ENCODE data around the gene PEAR1.

GRCh38 chr1:156858555-156858956 is 35.0 kb upstream of the PEAR1 start:
- no peak for TF ChIP-seq EZH2 (IDR thresholded peaks at IDR 0.05; ENCODE audit: low read length, unreplicated experiment)
- no peak for TF ChIP-seq EZH2phosphoT487 (IDR thresholded peaks at IDR 0.05; ENCODE audit: borderline replicate concordance, low read length)
- TF ChIP-seq, protein P1, sequence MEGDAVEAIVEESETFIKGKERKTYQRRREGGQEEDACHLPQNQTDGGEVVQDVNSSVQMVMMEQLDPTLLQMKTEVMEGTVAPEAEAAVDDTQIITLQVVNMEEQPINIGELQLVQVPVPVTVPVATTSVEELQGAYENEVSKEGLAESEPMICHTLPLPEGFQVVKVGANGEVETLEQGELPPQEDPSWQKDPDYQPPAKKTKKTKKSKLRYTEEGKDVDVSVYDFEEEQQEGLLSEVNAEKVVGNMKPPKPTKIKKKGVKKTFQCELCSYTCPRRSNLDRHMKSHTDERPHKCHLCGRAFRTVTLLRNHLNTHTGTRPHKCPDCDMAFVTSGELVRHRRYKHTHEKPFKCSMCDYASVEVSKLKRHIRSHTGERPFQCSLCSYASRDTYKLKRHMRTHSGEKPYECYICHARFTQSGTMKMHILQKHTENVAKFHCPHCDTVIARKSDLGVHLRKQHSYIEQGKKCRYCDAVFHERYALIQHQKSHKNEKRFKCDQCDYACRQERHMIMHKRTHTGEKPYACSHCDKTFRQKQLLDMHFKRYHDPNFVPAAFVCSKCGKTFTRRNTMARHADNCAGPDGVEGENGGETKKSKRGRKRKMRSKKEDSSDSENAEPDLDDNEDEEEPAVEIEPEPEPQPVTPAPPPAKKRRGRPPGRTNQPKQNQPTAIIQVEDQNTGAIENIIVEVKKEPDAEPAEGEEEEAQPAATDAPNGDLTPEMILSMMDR (conservative IDR thresholded peaks at IDR 0.05; ENCODE audit: low read depth, low read length), result no peak
